AG09319 (cell line): ENCODE measurements around the gene TBC1D3.
"Not testable (repeated sequence)": the region's sequence is repeated elsewhere in the genome, so short reads cannot be mapped to it uniquely, and the experiment has no call there.

Source experiments
- DNase-seq: peaks from one replicate; pipeline ENCODE4 v3.0.0-alpha.2; 2010; ENCODE audit warnings: low read depth; ENCODE audit errors: extremely low read depth

The TBC1D3 gene

DNA sequence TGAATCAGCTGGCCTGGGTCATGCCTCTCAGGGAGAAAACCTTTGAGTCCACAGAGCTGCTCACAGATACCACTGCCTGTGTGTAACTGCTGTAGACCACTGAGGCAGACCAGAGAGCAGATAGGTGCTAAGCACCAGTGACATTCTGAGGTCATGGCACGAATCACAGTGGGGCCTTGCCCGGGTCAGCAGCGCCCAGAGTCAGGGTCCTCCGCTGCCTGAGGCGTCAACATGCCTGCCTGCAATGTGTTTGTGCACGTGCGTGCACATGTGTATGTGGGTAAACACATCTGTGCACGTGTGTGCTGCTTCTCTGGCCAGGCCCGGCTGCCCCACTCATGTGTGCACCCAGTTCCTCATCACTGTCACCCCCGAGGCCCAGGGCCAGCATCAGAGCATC is at the start of gene TBC1D3:
TSS of gene TBC1D3 (minus strand) at position 101 of the 400 bp plus-strand sequence. CDS start 1,526 bp downstream, outside the sequence.
- DNase-seq: not testable (repeated sequence)

- DNase-seq: not testable (repeated sequence)
These were observed 40.4 kb upstream of the TBC1D3 start for GRCh38 chr17:38232790-38233189.

DNA sequence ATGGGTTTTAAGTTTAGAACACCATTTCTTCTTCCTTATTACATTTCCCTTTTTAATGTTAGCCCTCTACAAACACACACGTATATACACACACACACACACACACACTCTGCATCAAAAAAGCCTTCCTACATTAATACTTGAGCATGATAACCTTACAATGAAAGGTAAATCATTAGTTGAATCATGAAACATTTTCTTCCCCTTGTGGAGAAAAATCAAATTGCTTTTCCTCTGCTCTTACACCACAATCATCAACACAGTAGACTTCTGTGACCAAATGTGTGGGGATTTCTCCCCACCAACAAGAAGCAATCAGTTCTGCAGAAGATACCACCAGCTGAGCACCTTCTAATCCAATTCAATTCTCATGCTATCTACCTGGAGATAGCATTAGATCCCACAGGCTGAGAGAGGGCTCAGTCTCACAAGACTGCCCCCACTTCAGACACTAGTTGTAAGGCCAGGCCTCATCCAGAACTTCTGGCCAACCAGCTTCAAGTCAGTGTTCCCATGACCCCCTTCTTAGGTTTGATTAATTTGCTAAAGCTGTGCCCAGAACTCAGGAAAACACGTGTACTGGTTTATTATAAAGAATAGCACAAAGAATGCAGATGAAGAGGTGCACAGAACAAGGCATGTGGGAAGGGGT is 33.6 kb upstream of the TBC1D3 start:
- DNase-seq: not testable (repeated sequence)

DNA sequence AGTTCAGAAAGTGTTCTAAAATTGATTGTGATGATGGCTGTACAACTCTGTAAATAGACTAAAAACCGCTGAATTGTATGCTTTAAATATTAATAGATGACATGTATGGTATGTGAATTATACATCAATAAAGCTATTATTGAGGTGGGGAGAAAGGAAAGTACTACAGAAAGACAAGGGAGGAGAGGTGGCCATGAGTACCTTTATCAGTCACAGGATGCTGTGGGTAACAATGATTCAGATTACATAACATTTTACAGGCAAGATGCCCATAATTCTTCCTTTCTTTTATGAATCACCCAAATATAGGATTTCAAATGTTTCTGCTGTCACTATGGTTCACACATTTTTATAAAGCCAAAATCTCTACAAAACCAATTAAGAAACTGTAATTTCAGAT is 28.5 kb upstream of the TBC1D3 start:
- not testable (repeated sequence) for DNase-seq

- DNase-seq: not testable (repeated sequence)
These were observed 7.9 kb upstream of the TBC1D3 start for GRCh38 chr17:38200271-38200670.

DNA sequence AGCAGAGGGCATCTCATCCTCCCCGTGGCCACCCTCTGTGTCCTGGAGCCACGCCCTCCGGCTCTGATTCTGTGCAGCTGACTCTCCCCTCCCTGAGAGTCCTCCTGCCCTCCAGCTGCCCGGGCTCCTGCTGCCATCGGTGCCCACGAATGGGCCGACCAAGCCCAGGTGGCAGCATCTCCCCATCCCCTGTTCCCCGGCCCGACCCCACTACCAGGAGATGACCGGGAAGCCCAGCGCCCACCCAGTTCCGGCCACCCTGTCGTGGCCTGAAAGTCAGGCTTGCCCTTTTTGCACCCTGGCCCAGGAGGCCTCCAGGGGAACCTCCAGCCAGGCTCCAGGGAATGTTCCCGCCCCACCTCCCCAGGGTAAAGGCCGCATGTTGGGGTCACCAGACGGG is 57.5 kb downstream of the TBC1D3 start:
- DNase-seq: not testable (repeated sequence)
